Neural progenitor cell (in vitro differentiated cells): ENCODE data around the gene RBM11.

Source experiments
- EZH2 ChIP-seq: fragments of 200-600 bp; sonication (generic); IDR thresholded peaks from 2 replicates; pipeline ENCODE4 v1.6.1; 2017; ENCODE audit warnings: antibody characterized with exemption, mild to moderate bottlenecking, moderate library complexity
- EZH2phosphoT487 ChIP-seq: fragments of 200-600 bp; sonication (generic); IDR thresholded peaks from 2 replicates; pipeline ENCODE4 v1.6.1; 2017; ENCODE audit warnings: antibody characterized with exemption
- TF ChIP-seq, protein P1 (sequence below): fragments of 200-600 bp; sonication (generic); IDR thresholded peaks from 2 replicates; pipeline ENCODE4 v1.5.1; 2017; ENCODE audit warnings: antibody characterized with exemption, mild to moderate bottlenecking

DNA sequence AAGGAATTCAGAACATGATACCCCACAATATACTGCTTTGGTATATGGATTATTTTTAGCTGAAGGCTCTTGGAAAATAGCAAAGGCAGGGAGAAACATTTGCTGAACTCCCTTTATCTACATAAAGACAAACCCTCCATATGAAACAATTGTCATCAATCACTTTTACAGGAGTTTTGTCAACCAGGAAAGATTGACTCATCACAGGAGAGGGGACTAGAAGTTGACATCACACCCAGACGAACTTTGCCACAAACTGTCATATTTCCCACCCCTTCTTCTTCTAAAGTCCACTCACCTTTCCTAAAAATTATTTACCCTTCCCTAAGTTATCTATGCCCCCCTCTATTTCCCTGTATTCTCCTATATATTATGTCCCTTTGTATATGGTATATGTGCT, 47.9 kb downstream of the RBM11 start:
- TF ChIP-seq EZH2phosphoT487, result no peak
- TF ChIP-seq, protein P1, sequence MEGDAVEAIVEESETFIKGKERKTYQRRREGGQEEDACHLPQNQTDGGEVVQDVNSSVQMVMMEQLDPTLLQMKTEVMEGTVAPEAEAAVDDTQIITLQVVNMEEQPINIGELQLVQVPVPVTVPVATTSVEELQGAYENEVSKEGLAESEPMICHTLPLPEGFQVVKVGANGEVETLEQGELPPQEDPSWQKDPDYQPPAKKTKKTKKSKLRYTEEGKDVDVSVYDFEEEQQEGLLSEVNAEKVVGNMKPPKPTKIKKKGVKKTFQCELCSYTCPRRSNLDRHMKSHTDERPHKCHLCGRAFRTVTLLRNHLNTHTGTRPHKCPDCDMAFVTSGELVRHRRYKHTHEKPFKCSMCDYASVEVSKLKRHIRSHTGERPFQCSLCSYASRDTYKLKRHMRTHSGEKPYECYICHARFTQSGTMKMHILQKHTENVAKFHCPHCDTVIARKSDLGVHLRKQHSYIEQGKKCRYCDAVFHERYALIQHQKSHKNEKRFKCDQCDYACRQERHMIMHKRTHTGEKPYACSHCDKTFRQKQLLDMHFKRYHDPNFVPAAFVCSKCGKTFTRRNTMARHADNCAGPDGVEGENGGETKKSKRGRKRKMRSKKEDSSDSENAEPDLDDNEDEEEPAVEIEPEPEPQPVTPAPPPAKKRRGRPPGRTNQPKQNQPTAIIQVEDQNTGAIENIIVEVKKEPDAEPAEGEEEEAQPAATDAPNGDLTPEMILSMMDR, result no peak
- TF ChIP-seq EZH2, result no peak
